Mesenchymal stem cell (in vitro differentiated cells and primary cell): ENCODE data around the gene KBTBD12.

Experiments used
- DNase-seq: peaks from one replicate; pipeline ENCODE4 v3.0.0-alpha.2; 2013
- H2AFZ ChIP-seq: one replicate; pipeline ENCODE4 v1.6.1; 2013; ENCODE audit warnings: low read depth, mild to moderate bottlenecking, control low read depth, inconsistent platforms, low read length, moderate library complexity
- H2AK5ac ChIP-seq: 2 replicates; pipeline ENCODE4 v1.6.1; 2013; ENCODE audit warnings: low read length, moderate library complexity, mild to moderate bottlenecking, inconsistent platforms; ENCODE audit not compliant: severe bottlenecking
- H2BK120ac ChIP-seq: one replicate; pipeline ENCODE4 v1.6.1; 2013; ENCODE audit warnings: low read depth, mild to moderate bottlenecking, inconsistent platforms, low read length, moderate library complexity
- H2BK12ac ChIP-seq, 2 experiments: one replicate each; pipeline ENCODE4 v1.6.1; 2013; ENCODE audit warnings: inconsistent platforms in 2 of 2, low read length in 2 of 2, mild to moderate bottlenecking in 2 of 2, moderate library complexity in 2 of 2, control low read depth in 1 of 2
- H2BK15ac ChIP-seq: one replicate; pipeline ENCODE4 v1.6.1; 2013; ENCODE audit warnings: mild to moderate bottlenecking, low read depth, inconsistent platforms; ENCODE audit not compliant: poor library complexity, severe bottlenecking
- H2BK5ac ChIP-seq: 2 replicates; pipeline ENCODE4 v1.6.1; 2013; ENCODE audit warnings: low read depth, mild to moderate bottlenecking, low read length, control low read depth, inconsistent platforms; ENCODE audit not compliant: poor library complexity, severe bottlenecking
- H3K14ac ChIP-seq, 2 experiments: one replicate each; pipeline ENCODE4 v1.6.1; 2013; ENCODE audit warnings: inconsistent platforms in 2 of 2, low read length in 2 of 2, control low read depth in 1 of 2, mild to moderate bottlenecking in 1 of 2, moderate library complexity in 1 of 2
- H3K18ac ChIP-seq, 2 experiments: one replicate each; pipeline ENCODE4 v1.6.1; 2013; ENCODE audit warnings: inconsistent platforms in 2 of 2, low read length in 2 of 2, control low read depth in 1 of 2, low read depth in 1 of 2, mild to moderate bottlenecking in 1 of 2
- H3K23ac ChIP-seq, 2 experiments: one replicate each; pipeline ENCODE4 v1.6.1; 2013; ENCODE audit warnings: inconsistent platforms in 2 of 2, low read length in 2 of 2, mild to moderate bottlenecking in 2 of 2, moderate library complexity in 2 of 2, control low read depth in 1 of 2
- H3K27ac ChIP-seq: 2 replicates; pipeline ENCODE4 v1.5.1; 2013; ENCODE audit warnings: mild to moderate bottlenecking, moderate library complexity, low read length, control low read depth, inconsistent platforms; ENCODE audit not compliant: poor library complexity, severe bottlenecking
- H3K27me3 ChIP-seq, 2 experiments: 2 replicates each; pipeline versions ENCODE4 v1.6.1 to v1.7.0; 2013; ENCODE audit warnings: low read length in 2 of 2, mild to moderate bottlenecking in 2 of 2, moderate library complexity in 2 of 2, control low read depth in 1 of 2, inconsistent platforms in 1 of 2; ENCODE audit not compliant: control insufficient read depth in 1 of 2, insufficient read depth in 1 of 2
- H3K36me3 ChIP-seq, 2 experiments: 2 replicates each; pipeline versions ENCODE4 v1.6.1 to v1.7.0; 2013; ENCODE audit warnings: low read length in 2 of 2, control low read depth in 1 of 2, inconsistent platforms in 1 of 2, low read depth in 1 of 2, mild to moderate bottlenecking in 1 of 2; ENCODE audit not compliant: insufficient read depth in 2 of 2, control insufficient read depth in 1 of 2
- H3K4ac ChIP-seq, 2 experiments: one replicate each; pipeline ENCODE4 v1.6.1; 2013; ENCODE audit warnings: inconsistent platforms in 2 of 2, low read length in 2 of 2, mild to moderate bottlenecking in 2 of 2, moderate library complexity in 2 of 2, control low read depth in 1 of 2, low read depth in 1 of 2
- H3K4me1 ChIP-seq: 2 replicates; pipeline ENCODE4 v1.6.1; 2013; ENCODE audit warnings: low read depth, low read length, control low read depth; ENCODE audit not compliant: control insufficient read depth, insufficient read depth
- H3K4me2 ChIP-seq: 2 replicates; pipeline ENCODE4 v1.6.1; 2013; ENCODE audit warnings: low read length, mild to moderate bottlenecking, inconsistent platforms; ENCODE audit not compliant: poor library complexity, severe bottlenecking
- H3K4me3 ChIP-seq, 2 experiments: 2 replicates each; pipeline versions ENCODE4 v1.5.1 to v1.7.0; 2013; ENCODE audit warnings: low read length in 2 of 2, mild to moderate bottlenecking in 2 of 2, control low read depth in 1 of 2, low read depth in 1 of 2; ENCODE audit not compliant: insufficient read depth in 1 of 2
- H3K79me1 ChIP-seq: replicated peaks from 2 replicates; pipeline ENCODE4 v1.6.1; 2013; ENCODE audit warnings: mild to moderate bottlenecking, control low read depth, low read length, inconsistent platforms; ENCODE audit not compliant: poor library complexity, severe bottlenecking
- H3K9ac ChIP-seq: 2 replicates; pipeline ENCODE4 v1.7.0; 2013; ENCODE audit warnings: mild to moderate bottlenecking, low read length, moderate library complexity
- H3K9me3 ChIP-seq: 2 replicates; pipeline ENCODE4 v1.7.0; 2013; ENCODE audit warnings: mild to moderate bottlenecking, low read length; ENCODE audit not compliant: control insufficient read depth
- H4K8ac ChIP-seq: one replicate; pipeline ENCODE4 v1.6.1; 2013; ENCODE audit warnings: inconsistent platforms, mild to moderate bottlenecking, low read length, moderate library complexity
- H4K91ac ChIP-seq: one replicate; pipeline ENCODE4 v1.6.1; 2013; ENCODE audit warnings: mild to moderate bottlenecking, low read length, inconsistent platforms
- WGBS: methylation state at CpG from one replicate; pipeline ENCODE4 v1.1.7; 2013; ENCODE audit warnings: mixed read lengths; 5-methylcytosine and 5-hydroxymethylcytosine counted together

The KBTBD12 gene

GRCh38 chr3:127908202-127908601 lies 6.8 kb upstream of the KBTBD12 start:
- Histone ChIP-seq H3K18ac (no peak overlapping the region), H3K79me1 (no peaks in the 10 kb centered on the region), H2AFZ (no peak overlapping the region), H3K27me3 (peaks cover 47 to 57% of the 10 kb centered on the region in 2 experiments), H2BK12ac (no peak overlapping the region), H2BK5ac (no peak overlapping the region), H3K9ac (no peak overlapping the region), H3K9me3 (peaks cover 6% of the 10 kb centered on the region), H3K23ac (no peak overlapping the region), H3K14ac (no peak overlapping the region), H2BK15ac (no peak overlapping the region), H3K4me2 (no peak overlapping the region), H3K4ac (no peak overlapping the region), H3K4me1 (no peaks in the 10 kb centered on the region), H3K36me3 (no peaks in the 10 kb centered on the region), H4K8ac (no peak overlapping the region), H4K91ac (no peak overlapping the region), H3K4me3 (no peak overlapping the region), H3K27ac (no peak overlapping the region), H2AK5ac (no peak overlapping the region), H2BK120ac (no peak overlapping the region)
- WGBS, result 83% methylated on average over 3 of the region's 4 CpGs
- no peak for DNase-seq

- H3K79me1 ChIP-seq, result no peaks in the 10 kb centered on the region
Observed at GRCh38 chr3:127908951-127909350, 6.1 kb upstream of the KBTBD12 start.

GRCh38 chr3:127909646-127910045 lies 5.4 kb upstream of the KBTBD12 start:
- Histone ChIP-seq H2AFZ (no peak overlapping the region), H3K4ac (no peak overlapping the region), H2BK5ac (no peak overlapping the region), H4K91ac (no peak overlapping the region), H3K4me3 (no peak overlapping the region), H3K9me3 (peaks cover 4% of the 10 kb centered on the region), H3K4me2 (no peak overlapping the region), H3K18ac (no peak overlapping the region), H3K4me1 (no peaks in the 10 kb centered on the region), H3K27ac (no peak overlapping the region), H2BK15ac (no peak overlapping the region), H2BK120ac (no peak overlapping the region), H2AK5ac (no peak overlapping the region), H3K79me1 (no peaks in the 10 kb centered on the region), H3K9ac (no peak overlapping the region), H3K36me3 (no peaks in the 10 kb centered on the region), H2BK12ac (no peak overlapping the region), H4K8ac (no peak overlapping the region), H3K14ac (peak overlapping the region in 1 of 2 experiments; percentile 22), H3K27me3 (peaks cover 46 to 53% of the 10 kb centered on the region in 2 experiments), H3K23ac (no peak overlapping the region)
- 64% methylated on average over 4 of the region's 4 CpGs for WGBS
- no peak for DNase-seq

More at GRCh38 chr3:127908951-127909350, 6.1 kb upstream of the KBTBD12 start:
- Histone ChIP-seq H3K18ac (no peak overlapping the region), H4K91ac (no peak overlapping the region), H2BK120ac (no peak overlapping the region), H3K27me3 (peaks cover 45 to 52% of the 10 kb centered on the region in 2 experiments), H3K9me3 (peaks cover 4% of the 10 kb centered on the region), H3K4me2 (no peak overlapping the region), H2BK5ac (no peak overlapping the region), H4K8ac (no peak overlapping the region), H2BK12ac (no peak overlapping the region), H3K14ac (no peak overlapping the region), H3K4ac (no peak overlapping the region), H3K36me3 (no peaks in the 10 kb centered on the region), H2AK5ac (no peak overlapping the region), H3K27ac (no peak overlapping the region), H3K4me3 (no peak overlapping the region), H2AFZ (no peak overlapping the region), H3K9ac (no peak overlapping the region), H2BK15ac (no peak overlapping the region), H3K23ac (no peak overlapping the region), H3K4me1 (no peaks in the 10 kb centered on the region)
- no peak for DNase-seq
- WGBS, result no CpG with 5 or more reads among the region's 1 CpG

- WGBS, result 73% methylated on average over 4 of the region's 8 CpGs
Observed at GRCh38 chr3:127911421-127911931, 3.6 kb upstream of the KBTBD12 start.

More at GRCh38 chr3:127911421-127911931, 3.6 kb upstream of the KBTBD12 start:
- no peaks in the 10 kb centered on the region for H3K36me3 ChIP-seq
- H3K4me1 ChIP-seq, result peaks cover 4% of the 10 kb centered on the region
- no peak overlapping the region for H2AFZ ChIP-seq
- H3K14ac ChIP-seq, result no peak overlapping the region
- no peak overlapping the region for H3K9ac ChIP-seq
- H2BK12ac ChIP-seq, result no peak overlapping the region
- no peak overlapping the region for H3K4ac ChIP-seq
- H3K9me3 ChIP-seq, result peaks cover 4% of the 10 kb centered on the region
- no peak overlapping the region for H4K8ac ChIP-seq
- peaks cover 64 to 69% of the 10 kb centered on the region in 2 experiments for H3K27me3 ChIP-seq
- H3K4me2 ChIP-seq, result no peak overlapping the region
- H3K23ac ChIP-seq, result no peak overlapping the region
- H3K27ac ChIP-seq, result no peak overlapping the region
- no peak overlapping the region for H4K91ac ChIP-seq
- no peak overlapping the region for H3K18ac ChIP-seq
- DNase-seq, result no peak
- no peak overlapping the region for H2BK15ac ChIP-seq
- no peak overlapping the region for H2BK5ac ChIP-seq
- no peak overlapping the region for H2AK5ac ChIP-seq
- H2BK120ac ChIP-seq, result no peak overlapping the region
- no peak overlapping the region for H3K4me3 ChIP-seq
- no peaks in the 10 kb centered on the region for H3K79me1 ChIP-seq
